Activated CD8-positive, alpha-beta memory T cell treated with anti-CD3 and anti-CD28 coated beads for 1 hour (primary cell): ENCODE data around the gene IGF2BP2.
"Not testable (repeated sequence)": the region's sequence is repeated elsewhere in the genome, so short reads cannot be mapped to it uniquely, and the experiment has no call there.

Source experiments
- DNase-seq, 2 donors: peaks; one replicate each; pipeline ENCODE4 v3.0.0-alpha.2; 2020; ENCODE audit warnings: low read depth in 1 of 2; ENCODE audit errors: extremely low read depth in 1 of 2

Gene IGF2BP2

DNA sequence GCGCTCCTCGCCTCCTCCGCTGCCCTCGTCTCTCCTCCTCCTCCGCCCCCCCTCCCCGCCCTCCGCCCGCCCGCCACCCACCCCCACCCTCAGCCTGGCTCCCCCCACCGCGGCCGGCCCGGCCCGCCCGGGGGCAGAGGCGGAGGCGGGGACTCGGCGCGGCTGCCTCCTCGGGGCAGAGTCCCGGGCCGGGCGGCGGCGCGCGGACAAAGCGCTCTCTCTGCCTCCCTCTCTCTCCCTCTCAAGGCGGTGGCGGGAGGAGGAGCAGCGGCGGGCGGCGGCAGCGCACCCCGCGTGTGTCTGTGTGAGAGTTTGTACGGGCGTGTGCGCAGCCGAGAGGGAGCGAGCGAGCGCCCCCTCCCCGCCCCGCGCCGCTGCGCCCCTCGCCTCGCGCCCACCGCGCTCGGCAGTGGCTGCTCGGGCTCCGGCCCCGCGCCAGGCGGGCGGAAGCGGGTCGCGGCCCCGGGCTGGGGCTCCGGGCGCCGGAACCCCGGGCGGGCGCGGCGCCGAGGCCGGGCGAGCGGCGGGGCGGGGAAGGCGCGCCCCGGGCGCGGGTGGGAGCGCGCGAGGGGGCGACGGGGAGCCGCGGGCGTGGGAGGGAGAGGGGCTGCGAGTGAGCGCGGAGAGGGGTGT lies at the start of gene IGF2BP2:
IGF2BP2 (minus strand) TSS at position 37 of the 633 bp plus-strand sequence. CDS start 82 bp downstream, outside the sequence.
- DNase-seq, result peak in 1 of 2 donors; percentile 27

DNA sequence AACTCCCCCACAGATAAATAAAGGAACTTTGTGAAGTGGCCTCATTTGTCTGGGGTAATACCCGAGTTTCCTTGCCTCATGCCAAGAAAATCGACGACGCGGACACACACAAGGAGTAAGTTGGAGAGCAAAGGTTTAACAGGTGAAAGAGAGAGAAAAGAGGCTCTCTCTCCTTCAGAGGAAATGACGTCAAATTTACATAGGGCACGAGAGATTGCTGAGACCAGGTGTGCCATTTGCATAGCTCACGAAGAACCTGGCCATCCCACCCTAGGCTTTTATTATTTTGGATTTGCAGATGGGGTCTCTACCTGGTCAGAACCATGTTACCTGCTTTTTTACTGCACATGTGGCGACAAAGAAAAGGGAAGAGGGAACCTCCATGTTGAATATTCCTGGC lies 49.3 kb upstream of the IGF2BP2 start:
- DNase-seq, result no peak

DNA sequence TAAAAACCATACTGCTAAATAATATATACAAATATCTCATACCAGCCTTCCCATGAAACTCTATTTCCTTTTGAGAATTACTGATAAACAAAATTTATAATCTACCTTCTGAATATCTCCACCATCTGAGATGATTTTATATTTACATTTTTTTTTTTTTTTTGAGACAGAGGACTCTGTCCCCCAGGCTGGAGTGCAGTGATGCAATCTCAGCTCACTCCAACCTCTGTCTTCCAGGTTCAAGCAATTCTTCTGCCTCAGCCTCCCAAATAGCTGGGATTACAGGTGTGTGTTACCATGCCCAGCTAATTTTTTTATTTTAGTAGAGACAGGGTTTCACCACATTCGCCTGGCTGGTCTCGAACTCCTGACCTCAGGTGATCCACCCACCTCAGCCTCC lies 42.8 kb upstream of the IGF2BP2 start:
- no peak for DNase-seq

DNA sequence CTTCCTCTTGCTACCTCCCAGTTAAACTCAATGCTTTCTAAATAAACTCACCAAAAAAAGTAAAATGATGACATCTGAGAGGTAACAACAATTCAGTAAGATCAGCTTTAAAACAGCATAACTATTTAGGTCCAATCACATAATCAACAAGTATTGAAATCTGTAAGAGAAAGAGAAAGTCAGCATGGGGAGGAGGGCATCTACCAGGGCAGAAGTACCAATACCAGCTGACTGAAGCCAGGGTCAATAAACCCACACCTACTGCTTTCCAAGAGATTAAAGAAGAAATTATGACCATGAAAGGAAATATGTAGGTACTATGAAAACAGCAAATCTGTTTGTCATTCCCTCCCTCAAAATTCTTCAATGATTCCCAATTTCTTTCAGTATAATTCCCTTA lies 42.2 kb upstream of the IGF2BP2 start:
- no peak for DNase-seq

DNA sequence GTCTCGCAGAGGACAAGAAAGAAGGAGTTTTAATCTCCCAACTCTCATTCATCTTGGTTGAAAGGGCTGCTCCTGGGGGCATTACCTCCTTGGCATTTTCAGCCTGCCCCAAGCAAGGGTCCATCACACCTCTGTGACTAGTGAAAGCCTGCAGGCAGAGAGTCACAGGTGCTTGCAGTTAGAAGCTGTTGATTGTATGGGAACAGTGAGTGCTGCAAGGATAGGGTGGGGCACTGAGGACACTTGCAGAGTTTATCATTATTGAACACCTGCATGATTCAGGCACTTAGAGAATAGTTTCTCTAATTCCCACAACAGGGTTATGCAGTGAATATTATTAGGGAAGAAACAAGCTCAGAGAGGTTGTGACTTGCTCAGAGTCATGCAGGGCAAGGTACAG lies 41.7 kb upstream of the IGF2BP2 start:
- no peak for DNase-seq

DNA sequence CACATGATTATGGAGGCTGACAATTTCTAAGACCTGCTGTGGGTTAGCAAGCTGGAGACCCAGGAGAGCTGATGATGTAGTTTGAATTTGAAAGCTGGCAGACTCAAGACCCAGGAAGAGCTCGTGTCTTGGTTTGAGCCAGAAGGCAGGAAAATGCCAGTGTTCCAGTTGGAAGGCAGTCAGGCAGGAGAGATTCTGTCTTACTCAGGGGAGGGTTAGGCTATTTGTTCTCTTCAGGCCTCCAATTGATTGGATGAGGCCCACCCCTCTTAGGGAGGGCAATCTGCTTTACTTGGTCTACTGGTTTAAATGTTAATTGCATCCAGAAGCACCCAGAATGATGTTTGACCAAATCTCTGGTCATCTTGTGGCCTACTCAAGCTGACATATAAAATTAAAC lies 40.4 kb upstream of the IGF2BP2 start:
- DNase-seq, result no peak

DNA sequence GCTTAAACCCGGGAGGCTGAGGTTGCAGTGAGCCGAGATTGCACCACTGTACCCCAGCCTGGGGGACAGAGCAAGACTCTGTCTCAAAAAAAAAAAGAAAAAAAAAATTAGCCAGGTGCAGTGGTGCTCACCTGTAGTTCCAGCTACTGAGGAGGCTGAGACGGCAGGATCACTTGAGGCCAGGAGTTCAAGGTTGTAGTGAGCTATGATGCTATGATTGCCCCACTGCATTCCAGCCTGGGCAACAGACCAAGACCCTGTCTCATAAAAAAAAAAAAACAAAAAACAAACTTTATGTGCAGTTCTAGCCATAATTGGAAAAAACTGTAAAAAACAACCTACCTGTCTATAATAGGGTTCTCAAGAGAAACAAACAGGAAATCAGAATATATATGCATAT lies 39.9 kb upstream of the IGF2BP2 start:
- no peak for DNase-seq

DNA sequence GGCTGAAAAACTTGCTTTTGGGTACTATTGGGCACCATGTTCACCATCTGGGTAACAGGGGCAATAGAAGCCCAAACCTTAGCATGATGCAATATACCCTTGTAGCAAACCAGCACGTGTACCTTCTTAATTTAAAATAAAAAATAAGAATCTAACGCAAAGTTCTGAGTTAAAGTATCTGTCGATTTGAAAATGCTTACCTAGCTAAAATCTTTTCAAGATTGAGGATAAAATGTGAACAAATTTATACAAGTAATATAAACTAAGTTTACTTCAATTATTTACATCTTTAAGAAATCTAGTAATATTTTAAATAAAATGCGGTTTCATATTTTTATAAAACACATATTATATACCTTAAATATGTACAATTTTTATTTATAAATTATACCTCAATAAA lies 38.1 kb upstream of the IGF2BP2 start:
- no peak for DNase-seq

DNA sequence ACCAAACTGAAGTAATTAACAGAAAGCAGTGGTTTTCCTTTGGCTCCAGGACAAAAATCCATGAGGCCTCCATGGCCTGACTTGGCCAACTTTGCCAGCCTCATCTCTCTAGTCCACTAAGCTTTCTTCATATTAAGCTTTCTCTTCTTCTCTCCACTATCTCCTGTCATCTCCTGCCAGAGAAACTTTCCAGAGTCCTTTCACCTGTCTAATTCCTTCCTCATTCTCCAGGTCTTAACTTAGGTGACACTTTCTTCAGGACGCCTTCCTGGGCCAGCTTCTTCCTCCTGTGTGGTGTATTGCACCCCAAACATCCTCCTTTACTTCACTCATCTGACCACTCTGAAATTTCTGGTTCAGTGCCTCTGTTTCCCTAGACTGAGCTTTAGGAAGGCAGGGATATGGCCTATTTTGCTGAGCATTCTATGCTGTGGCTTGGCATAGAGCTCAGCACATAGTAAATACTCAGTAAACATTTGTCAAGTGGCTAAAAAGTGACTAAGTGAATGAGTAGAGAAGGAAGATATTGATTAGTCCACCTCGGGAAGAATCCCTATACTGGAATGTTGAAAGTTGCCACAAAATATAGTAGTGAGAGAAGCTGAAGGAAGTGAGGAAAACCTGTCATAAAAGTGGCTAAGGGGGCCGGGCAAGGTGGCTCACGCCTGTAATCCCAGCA lies 34.6 kb upstream of the IGF2BP2 start:
- DNase-seq, result no peak

DNA sequence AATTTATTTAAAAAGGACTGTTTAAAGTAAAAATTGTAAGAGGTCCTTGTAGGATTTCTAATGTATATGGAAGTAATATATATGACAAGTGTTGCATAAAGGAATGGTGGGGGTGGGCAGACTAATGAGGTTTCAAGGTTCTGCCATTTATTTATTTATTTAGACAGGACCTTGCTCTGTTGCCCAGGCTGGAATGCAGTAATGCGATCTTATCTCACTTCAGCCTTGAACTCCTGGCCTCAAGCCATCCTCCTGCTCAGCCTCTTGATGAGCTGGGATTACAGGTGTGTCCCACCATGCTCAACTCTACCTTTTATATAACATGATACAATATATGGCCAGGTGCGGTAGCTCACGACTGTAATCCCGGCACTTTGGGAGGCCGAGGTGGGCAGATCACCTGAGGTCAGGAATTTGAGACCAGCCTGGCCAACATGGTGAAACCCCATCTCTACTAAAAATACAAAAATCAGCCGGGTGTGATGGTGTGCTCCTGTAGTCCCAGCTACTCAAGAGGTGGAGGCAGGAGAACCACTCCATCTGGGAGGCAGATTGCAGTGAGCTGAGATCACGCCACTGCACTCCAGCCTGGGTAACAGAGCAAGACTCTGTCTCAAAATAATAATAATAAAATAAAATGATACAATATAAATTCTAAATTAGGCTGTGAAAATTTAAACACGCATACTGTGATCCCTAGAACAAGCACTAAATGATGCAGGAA lies 33.8 kb upstream of the IGF2BP2 start:
- no peak for DNase-seq

DNA sequence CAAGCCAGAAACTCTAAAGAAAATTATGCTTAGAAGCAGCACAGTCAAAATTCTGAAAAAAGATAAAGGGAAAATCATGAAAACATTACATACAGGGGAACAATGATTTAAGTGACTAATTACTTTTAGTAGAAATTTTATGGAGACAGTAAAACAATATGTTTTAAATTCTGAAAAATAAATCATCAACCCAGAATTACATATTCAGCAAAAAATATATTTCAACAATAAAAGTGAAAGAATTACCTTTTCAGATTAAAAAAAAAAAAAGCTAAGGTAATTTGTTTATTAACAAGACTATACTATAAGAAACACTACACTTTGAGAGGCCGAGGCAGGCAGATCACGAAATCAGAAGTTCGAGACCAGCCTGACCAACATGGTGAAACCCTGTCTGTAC lies 32.4 kb upstream of the IGF2BP2 start:
- no peak for DNase-seq

DNA sequence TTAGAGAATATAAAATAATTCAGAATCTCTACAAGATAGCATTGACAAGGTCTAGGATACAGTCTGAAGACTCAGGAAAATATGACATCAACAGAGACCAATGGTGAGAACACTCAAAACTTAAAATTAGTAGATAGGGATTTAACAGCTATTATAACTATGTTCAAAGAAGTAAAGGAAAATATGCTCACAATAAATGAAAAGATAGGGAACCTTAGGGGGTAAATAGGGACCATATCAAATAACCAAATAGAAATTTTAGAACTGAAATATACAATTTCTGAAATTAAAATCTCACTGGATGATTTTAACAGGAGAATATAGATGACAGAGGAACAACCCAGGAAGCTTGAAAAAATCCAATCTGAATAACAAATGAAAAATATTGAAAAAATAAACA lies 31.8 kb upstream of the IGF2BP2 start:
- DNase-seq, result no peak

DNA sequence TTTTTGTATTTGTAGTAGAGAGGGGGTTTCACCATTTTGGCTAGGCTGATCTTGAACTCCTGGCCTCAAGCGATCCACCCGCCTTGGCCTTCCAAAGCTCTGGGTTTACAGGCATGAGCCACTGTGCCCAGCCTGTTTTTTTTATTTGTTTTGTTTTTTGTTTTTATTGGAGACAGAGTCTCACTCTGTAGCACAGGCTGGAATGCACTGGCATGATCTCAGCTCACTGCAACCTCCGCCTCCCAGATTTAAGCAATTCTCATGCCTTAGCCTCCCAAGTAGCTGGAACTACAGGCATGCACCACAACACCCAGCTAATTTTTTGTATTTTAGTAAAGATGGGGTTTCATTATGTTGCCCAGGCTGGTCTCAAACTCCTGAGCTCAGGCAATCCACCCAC lies 28.9 kb upstream of the IGF2BP2 start:
- not testable (repeated sequence) for DNase-seq

DNA sequence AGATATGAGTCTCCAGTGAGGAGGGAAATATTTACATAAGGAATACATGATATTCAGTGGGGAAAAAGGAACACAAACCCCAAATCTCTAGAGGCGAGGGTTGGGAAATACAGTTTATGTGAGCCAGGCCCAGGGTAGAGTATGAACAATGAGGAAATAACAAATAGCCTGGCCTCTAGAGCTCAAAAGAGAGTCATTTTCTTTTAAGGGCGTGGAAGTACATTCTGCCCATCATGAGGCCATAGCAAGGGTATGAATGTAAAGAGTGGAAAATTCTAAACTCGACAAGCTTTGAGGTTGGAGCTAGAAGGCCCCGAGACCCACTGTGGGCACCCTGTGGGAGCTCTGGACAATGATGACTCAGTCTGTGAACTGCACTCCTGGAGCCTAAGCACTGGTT lies 27.8 kb upstream of the IGF2BP2 start:
- DNase-seq, result no peak

DNA sequence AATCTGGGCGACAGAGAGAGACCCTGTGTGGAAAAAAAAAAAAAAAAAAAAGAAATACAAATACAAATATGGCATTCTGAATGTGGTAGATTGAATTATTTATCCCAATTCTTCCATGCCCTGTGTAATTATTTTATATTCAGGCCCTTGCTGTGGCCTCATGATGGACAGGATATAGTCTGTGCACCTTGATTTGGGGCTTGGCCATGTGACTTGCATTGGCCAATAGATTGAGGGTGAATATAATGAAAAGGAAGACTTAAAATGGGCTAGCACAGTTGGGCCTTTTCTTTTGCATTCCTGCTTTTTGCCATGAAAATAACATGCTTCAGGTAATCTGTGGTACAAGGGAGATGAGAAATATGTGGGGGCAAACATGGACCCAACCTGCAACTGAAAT lies 27.1 kb upstream of the IGF2BP2 start:
- no peak for DNase-seq

DNA sequence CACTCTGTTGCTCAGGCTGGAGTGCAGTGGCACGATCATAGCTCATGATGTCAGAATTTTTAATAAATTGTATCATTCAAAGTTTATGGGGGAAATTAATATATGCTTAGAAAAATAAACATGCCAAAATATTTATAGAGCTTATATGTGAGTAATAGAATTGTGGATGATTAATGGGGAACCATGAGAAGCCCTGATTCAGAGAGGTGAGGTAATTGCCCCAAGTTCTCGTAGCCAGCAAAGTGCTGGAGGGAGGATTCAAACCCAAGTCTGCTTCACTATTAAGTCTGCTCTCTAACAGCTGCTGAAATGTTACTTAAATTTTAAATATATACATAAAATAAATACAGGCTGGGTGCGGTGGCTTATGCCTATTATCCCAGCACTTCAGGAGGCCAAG lies 26.2 kb upstream of the IGF2BP2 start:
- DNase-seq, result no peak

DNA sequence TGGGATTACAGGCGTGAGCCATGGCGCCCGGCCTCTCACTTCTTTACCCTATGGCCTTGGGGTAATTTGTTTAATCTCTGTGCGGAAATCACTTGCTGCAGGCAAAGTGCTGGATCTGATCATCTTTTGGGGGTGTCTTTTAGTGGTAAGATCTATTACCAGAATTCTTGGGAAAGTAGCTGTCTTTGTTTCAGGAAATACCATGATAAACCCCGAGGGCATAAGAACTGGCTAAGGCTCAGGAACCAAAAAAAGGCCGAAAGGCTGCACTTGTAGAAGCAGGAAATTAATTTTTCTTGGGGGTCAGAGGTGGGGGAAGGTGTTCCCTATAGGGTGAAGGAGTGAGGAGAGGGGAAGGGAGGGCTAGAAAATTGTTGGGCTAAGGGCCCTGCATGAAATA lies 22.7 kb upstream of the IGF2BP2 start:
- no peak for DNase-seq

DNA sequence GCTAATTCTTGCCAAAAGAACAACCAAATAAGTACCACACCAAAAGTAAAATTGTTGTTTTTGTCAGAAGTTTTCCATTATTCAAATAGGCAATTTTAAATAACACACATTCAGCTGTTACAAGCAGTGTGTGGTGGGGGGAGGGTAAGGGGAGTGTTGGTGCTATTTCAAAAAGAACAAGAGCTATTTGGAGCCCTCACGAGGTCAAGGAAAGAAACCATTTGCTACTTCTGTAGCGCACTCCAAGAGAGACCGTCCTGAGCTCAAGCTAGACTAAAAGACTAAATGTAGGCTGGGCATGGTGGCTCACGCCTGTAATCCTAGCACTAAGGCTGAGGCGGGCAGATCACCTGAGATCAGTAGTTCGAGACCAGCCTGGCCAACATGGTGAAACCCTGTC lies 21.2 kb upstream of the IGF2BP2 start:
- DNase-seq, result no peak

DNA sequence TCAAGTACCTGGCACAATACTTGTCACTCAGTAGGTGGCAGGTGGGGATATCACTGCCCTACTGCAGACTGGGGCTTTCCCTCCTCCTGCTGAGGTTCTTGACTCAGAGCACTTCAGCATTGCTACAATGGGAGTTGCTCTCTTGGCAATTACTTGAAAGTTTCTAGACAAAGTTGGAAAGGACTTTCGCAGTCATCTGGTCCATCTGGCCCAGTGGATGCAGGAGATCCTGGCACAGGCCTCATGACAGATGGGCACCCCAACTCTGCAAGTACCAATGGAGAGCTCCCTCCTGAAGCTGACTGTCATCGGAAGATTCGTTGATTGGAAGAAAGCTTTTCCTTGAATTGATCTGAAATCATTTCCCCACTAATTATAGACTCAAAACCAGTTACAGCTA lies 19.2 kb upstream of the IGF2BP2 start:
- DNase-seq, result no peak

DNA sequence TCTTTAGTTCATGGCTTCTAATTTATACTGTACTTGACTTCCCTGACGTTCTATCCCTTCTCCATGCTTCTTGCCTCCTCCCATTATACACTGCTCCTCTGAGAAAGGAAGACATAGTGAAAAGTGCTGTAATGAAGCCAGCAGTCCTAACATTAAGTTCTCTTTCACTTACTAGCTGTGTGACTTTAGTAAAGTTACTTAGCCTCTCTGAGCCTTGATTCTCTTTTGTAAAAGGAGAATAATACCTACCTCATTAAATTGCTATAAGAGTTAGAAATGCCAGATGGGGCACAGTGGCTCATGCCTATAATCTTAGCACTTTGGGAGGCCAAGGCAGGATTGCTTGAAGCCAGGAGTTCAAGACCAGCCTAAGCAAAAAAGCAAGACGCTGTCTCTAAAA lies 18.8 kb upstream of the IGF2BP2 start:
- no peak for DNase-seq

DNA sequence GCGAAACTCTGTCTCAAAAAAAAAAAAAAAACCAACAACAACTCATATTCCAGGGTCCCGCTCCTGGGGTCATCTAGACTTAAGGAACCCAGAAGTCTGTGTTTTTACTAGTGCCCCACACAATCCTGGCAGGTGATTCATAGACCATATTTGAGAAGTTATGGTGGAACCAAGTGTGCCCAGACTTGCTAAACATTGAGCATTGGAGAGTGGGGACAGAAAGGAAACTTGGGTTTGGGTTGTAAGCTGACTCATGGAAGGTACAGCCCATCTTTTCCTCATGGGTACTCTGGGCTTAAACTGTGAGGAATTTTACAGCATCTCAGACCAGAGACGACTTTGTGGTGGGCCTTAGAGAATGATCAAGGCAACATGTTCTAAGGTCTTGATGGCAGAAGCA lies 18.3 kb upstream of the IGF2BP2 start:
- no peak for DNase-seq

DNA sequence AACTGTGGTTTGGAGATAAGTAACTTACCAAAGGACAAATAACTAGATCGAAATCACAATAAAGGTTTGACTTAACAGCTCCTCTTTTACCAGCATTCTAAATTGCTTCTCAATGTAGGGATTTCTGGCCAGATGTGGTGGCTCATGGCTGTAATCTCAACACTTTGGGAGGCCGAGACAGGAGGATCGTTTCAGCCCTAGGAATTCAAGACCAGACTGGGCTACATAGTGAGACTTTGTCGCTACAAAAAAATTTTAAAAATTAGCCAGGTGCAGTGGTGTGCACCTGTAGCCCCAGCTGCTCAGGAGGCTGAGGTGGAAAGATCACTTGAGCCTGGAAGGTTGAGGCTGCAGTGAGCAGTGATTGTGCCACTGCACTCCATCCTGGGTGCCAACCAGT lies 17.4 kb upstream of the IGF2BP2 start:
- no peak for DNase-seq
